GM18873 (cell line): ENCODE measurements around the gene KRTAP22-2.

Experiments used
- ATAC-seq: cut with Tn5 transposase; IDR thresholded peaks from one replicate; pipeline ENCODE4 v1.9.1; 2021; ENCODE audit warnings: mild to moderate bottlenecking, moderate library complexity, moderate number of reproducible peaks; ENCODE audit not compliant: unreplicated experiment, low FRiP score

The KRTAP22-2 gene

GRCh38 chr21:30563630-30564029 lies 26.6 kb downstream of the KRTAP22-2 start:
- no peak for ATAC-seq

GRCh38 chr21:30563072-30563471 lies 27.1 kb downstream of the KRTAP22-2 start:
- ATAC-seq, result no peak

GRCh38 chr21:30561957-30562356 lies 28.2 kb downstream of the KRTAP22-2 start:
- no peak for ATAC-seq

- no peak for ATAC-seq
Observed at GRCh38 chr21:30561264-30561895, 28.8 kb downstream of the KRTAP22-2 start, which contains the start of gene KRTAP19-7. KRTAP19-7 (minus strand) TSS chr21:30561314; CDS start chr21:30561289, 25 bp downstream.

GRCh38 chr21:30555095-30555494 lies 35.1 kb downstream of the KRTAP22-2 start:
- ATAC-seq, result no peak

GRCh38 chr21:30552782-30553181 lies 37.4 kb downstream of the KRTAP22-2 start:
- ATAC-seq, result no peak

GRCh38 chr21:30541764-30542163 lies 48.4 kb downstream of the KRTAP22-2 start, which contains the start of gene KRTAP19-6:
KRTAP19-6 (minus strand) TSS chr21:30541864; CDS start chr21:30541833, 31 bp downstream.
- ATAC-seq, result no peak
